Neural cell (in vitro differentiated cells): Measurements from ENCODE around the gene HDAC4.

Experiments
- CTCF ChIP-seq: fragments of 450-650 bp; IDR thresholded peaks from 2 replicates; pipeline ENCODE4 v1.5.1; 2014; ENCODE audit warnings: antibody characterized with exemption, mild to moderate bottlenecking, moderate library complexity; ENCODE audit not compliant: poor library complexity, severe bottlenecking
- EZH2 ChIP-seq: fragments of 200-600, 300-800 bp; shearing (Covaris generic), sonication (generic); IDR thresholded peaks from 2 replicates; pipeline ENCODE4 v1.6.1; 2014; ENCODE audit warnings: antibody characterized with exemption, low read length, borderline replicate concordance, mild to moderate bottlenecking; ENCODE audit not compliant: insufficient read depth, poor library complexity, severe bottlenecking
- POLR2AphosphoS5 ChIP-seq: IDR thresholded peaks from 2 replicates; pipeline ENCODE4 v1.6.1; 2012
- RAD21 ChIP-seq: fragments of 450-650 bp; conservative IDR thresholded peaks from 2 replicates; pipeline ENCODE4 v1.6.1; 2014; ENCODE audit warnings: antibody characterized with exemption, mild to moderate bottlenecking, moderate library complexity
- TAF1 ChIP-seq: IDR thresholded peaks from 2 replicates; pipeline ENCODE4 v1.6.1; 2012; ENCODE audit warnings: low read depth

GRCh38 chr2:239436076-239436475, 35.3 kb upstream of the HDAC4 start:
- TF ChIP-seq TAF1 (no peak), POLR2AphosphoS5 (no peak), EZH2 (no peak), CTCF (no peak), RAD21 (no peak)
